ENCODE results near the gene AUNIP.

GRCh38 chr1:25786887-25787759, 72.1 kb downstream of the AUNIP start:
- TF ChIP-seq CTCF (conservative IDR thresholded peaks at IDR 0.05; ENCODE audit: low read depth, low read length) (no peak), EZH2phosphoT487 (IDR thresholded peaks at IDR 0.05; ENCODE audit: borderline replicate concordance, low read length) (no peak), EZH2 (IDR thresholded peaks at IDR 0.05; ENCODE audit: low read length, unreplicated experiment) (no peak)
